DND-41 (cell line): ENCODE results near the gene CCDC69.
A peak's percentile ranks its signal among the peaks of the same experiment; 100 is the strongest.

ENCODE experiments used
- ATAC-seq: fragments of 200-7000 bp; cut with Tn5 transposase; 3 replicates; pipeline ENCODE4 v1.9.1; 2021; ENCODE audit warnings: low read depth; ENCODE audit not compliant: insufficient read depth
- DNase-seq: peaks from one replicate; pipeline ENCODE4 v3.0.0-alpha.2; 2020
- H2AFZ ChIP-seq: 2 replicates; pipeline ENCODE4 v1.6.0; 2012; ENCODE audit warnings: low read depth, low read length
- H3K27ac ChIP-seq: 2 replicates; pipeline ENCODE4 v1.5.1; 2012; ENCODE audit warnings: low read length, inconsistent platforms
- H3K27me3 ChIP-seq: fragments of 200-600 bp; sonication (generic); 2 replicates; pipeline ENCODE4 v1.6.0; 2012; ENCODE audit warnings: low read length, mild to moderate bottlenecking, inconsistent platforms; ENCODE audit not compliant: insufficient read depth, poor library complexity
- H3K36me3 ChIP-seq: 2 replicates; pipeline ENCODE4 v1.5.1; 2012; ENCODE audit warnings: low read length, inconsistent platforms; ENCODE audit not compliant: insufficient read depth
- H3K4me1 ChIP-seq: 2 replicates; pipeline ENCODE4 v1.5.1; 2012; ENCODE audit warnings: mild to moderate bottlenecking, low read length; ENCODE audit not compliant: insufficient read depth
- H3K4me2 ChIP-seq: 2 replicates; pipeline ENCODE4 v1.6.0; 2012; ENCODE audit warnings: mild to moderate bottlenecking, moderate library complexity, low read length, inconsistent platforms; ENCODE audit not compliant: insufficient read depth
- H3K4me3 ChIP-seq, 2 experiments: fragments of 200-600 bp in 1 of 2; shearing (Covaris generic) in 1 of 2; 2 replicates each; pipeline ENCODE4 v1.5.1; 2012 to 2016; ENCODE audit warnings: inconsistent platforms in 2 of 2, low read length in 2 of 2, mild to moderate bottlenecking in 2 of 2, low read depth in 1 of 2, moderate library complexity in 1 of 2
- H3K79me2 ChIP-seq: 2 replicates; pipeline ENCODE4 v1.6.0; 2012; ENCODE audit warnings: low read length, inconsistent platforms; ENCODE audit not compliant: insufficient read depth
- H3K9ac ChIP-seq: 2 replicates; pipeline ENCODE4 v1.6.0; 2012; ENCODE audit warnings: low read depth, mild to moderate bottlenecking, inconsistent platforms, low read length, moderate library complexity
- H3K9me3 ChIP-seq: 2 replicates; pipeline ENCODE4 v1.5.1; 2012; ENCODE audit warnings: low read length, moderate library complexity, mild to moderate bottlenecking, inconsistent platforms; ENCODE audit not compliant: insufficient read depth, severe bottlenecking
- H4K20me1 ChIP-seq: 2 replicates; pipeline ENCODE4 v1.6.0; 2012; ENCODE audit warnings: low read length; ENCODE audit not compliant: insufficient read depth
- CTCF ChIP-seq: IDR thresholded peaks from 2 replicates; pipeline ENCODE4 v1.5.1; 2012; ENCODE audit warnings: borderline replicate concordance, low read length, moderate library complexity, mild to moderate bottlenecking; ENCODE audit not compliant: poor library complexity, severe bottlenecking; ENCODE audit errors: extremely low read depth
- EZH2 ChIP-seq: IDR thresholded peaks from 3 replicates; pipeline ENCODE4 v1.6.1; 2012; ENCODE audit warnings: borderline replicate concordance, low read depth, mild to moderate bottlenecking, moderate library complexity, low read length, inconsistent platforms; ENCODE audit not compliant: severe bottlenecking

CCDC69 gene

DNA sequence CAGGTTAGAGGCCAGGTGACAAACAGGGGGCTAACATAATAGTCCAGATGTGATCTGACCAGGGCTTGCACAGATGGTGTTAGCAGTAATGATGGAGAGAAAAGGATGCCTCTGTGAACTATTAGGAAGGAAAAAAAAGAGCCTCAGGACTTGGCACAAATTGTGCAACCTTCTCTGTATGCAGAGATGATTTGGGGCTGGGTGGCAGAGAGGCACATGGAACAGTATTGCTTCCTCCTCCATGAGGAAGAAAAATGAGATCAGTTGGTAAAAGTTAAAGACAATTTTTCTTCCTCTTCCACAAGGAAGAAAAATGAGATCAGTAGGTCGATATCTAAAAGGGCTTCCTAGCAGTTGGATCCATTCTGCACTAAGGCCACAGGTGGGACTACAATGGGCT is 52.4 kb downstream of the CCDC69 start:
- Histone ChIP-seq H2AFZ (no peak overlapping the region), H3K4me2 (no peak overlapping the region), H3K9ac (no peak overlapping the region), H4K20me1 (no peaks in the 10 kb centered on the region), H3K4me3 (no peak overlapping the region), H3K36me3 (no peaks in the 10 kb centered on the region), H3K27me3 (no peaks in the 10 kb centered on the region), H3K4me1 (no peaks in the 10 kb centered on the region), H3K27ac (no peak overlapping the region), H3K9me3 (no peaks in the 10 kb centered on the region), H3K79me2 (no peaks in the 10 kb centered on the region)
- ATAC-seq (no peak), DNase-seq (no peak)
- no peak for TF ChIP-seq EZH2
- TF ChIP-seq CTCF: no peak

DNA sequence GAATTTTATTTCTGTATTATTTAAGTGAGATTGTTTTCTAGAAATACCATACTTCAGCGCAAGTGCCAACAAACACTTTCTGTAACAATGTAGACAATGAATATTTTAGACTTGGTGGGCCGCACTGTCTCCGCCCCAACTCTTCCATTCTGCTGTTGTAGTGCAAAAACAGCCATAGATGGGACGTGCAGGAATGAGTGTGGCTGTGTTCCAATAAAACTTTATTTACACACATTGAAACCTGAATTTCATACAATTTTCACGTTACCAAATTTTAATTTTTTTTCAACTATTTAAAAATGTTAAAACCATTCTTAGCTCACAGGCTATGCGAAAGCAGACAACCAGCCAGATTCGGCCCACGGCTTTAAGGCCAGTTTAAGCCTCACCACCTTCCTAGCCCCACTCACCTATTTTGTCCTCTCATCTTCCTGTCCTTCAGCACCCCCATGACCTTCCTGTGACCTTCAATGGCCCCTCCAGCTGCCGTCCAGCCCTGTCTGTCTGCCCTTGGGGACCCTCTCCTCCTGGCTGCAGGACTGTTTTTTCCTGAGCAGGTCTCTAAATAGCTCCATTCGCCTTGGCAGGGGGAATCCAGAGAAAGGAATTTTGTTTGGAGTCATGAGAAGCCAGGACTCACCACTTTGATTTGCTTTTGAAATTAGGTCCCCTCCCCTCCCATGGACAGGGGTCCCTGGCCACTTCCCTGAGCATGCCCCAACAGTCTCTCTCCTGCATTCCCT is 55.1 kb downstream of the CCDC69 start:
- Histone ChIP-seq H3K79me2 (no peaks in the 10 kb centered on the region), H3K36me3 (no peaks in the 10 kb centered on the region), H3K4me3 (no peak overlapping the region), H3K4me2 (no peak overlapping the region), H3K27ac (0 out of 2 replicates have a peak overlapping the region, but pooled peaks have one; percentile 15), H3K9me3 (no peaks in the 10 kb centered on the region), H2AFZ (no peak overlapping the region), H3K4me1 (peaks cover 10% of the 10 kb centered on the region), H4K20me1 (no peaks in the 10 kb centered on the region), H3K9ac (no peak overlapping the region), H3K27me3 (no peaks in the 10 kb centered on the region)
- DNase-seq (no peak), ATAC-seq (no peak)
- TF ChIP-seq CTCF (no peak), EZH2 (no peak)

DNA sequence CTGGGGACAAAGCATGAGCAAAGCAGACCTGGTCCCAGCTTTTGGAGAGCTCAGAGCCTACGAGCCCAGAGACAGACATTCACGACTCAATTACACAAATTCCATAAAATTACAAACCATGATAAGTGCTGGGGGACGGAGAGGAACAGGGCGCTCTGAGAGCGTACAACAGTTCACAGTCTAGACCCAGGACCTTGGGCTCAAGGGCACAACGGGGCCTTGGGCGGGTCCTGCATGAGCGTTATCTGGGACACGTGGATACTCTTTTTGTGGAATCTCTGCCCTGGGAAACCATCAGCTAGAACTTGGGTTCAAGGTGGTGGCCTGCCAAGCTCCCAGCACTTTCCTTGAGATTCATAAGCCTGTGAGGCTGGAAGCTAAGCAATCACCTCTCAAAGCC is 56.9 kb downstream of the CCDC69 start:
- Histone ChIP-seq H3K4me1 (peaks cover 10% of the 10 kb centered on the region), H3K36me3 (no peaks in the 10 kb centered on the region), H3K4me2 (no peak overlapping the region), H3K79me2 (no peaks in the 10 kb centered on the region), H3K27ac (no peak overlapping the region), H4K20me1 (no peaks in the 10 kb centered on the region), H3K4me3 (no peak overlapping the region), H3K27me3 (no peaks in the 10 kb centered on the region), H3K9ac (no peak overlapping the region), H2AFZ (no peak overlapping the region), H3K9me3 (no peaks in the 10 kb centered on the region)
- no peak for TF ChIP-seq CTCF
- no peak for TF ChIP-seq EZH2
- no peak for DNase-seq
- ATAC-seq: no peak
